GM19463 (cell line): ENCODE data around the gene LGI1.
"Not testable (repeated sequence)": the region's sequence is repeated elsewhere in the genome, so short reads cannot be mapped to it uniquely, and the experiment has no call there.

Source experiments
- ATAC-seq: cut with Tn5 transposase; IDR thresholded peaks from one replicate; pipeline ENCODE4 v1.9.1; 2021; ENCODE audit warnings: mild to moderate bottlenecking, moderate library complexity; ENCODE audit not compliant: unreplicated experiment

LGI1 gene

DNA sequence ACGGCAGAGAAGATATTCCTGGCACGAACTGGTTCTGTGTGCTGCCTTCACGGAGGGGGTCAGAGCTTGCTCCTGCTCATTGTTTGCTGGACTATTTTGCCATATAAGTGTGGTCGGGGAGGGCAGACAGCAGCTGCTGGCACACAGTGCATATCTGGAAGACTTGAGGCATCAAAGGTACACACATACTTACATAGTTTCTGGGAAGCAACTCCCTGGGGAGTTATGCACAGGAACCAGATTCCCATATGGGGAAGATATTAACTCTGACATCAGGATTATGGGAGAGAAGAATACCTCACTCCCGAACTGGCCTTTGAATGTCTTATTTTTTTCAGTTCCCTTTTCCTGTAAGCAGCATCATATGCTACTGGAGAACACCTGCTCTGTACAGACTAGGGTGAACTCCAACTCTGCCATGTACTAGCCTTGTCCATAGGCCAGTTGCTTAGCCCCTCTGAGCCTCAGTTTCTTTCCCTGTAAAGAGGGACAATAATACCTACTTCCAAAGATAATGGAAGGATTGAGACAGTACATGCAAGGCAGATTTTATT lies 41.5 kb downstream of the LGI1 start:
- ATAC-seq, result peak; percentile 48

- no peak for ATAC-seq
Observed at GRCh38 chr10:93804200-93804599, 46.5 kb downstream of the LGI1 start.

- no peak for ATAC-seq
Observed at GRCh38 chr10:93806903-93807302, 49.2 kb downstream of the LGI1 start.

- no peak for ATAC-seq
Observed at GRCh38 chr10:93807371-93807770, 49.6 kb downstream of the LGI1 start.

DNA sequence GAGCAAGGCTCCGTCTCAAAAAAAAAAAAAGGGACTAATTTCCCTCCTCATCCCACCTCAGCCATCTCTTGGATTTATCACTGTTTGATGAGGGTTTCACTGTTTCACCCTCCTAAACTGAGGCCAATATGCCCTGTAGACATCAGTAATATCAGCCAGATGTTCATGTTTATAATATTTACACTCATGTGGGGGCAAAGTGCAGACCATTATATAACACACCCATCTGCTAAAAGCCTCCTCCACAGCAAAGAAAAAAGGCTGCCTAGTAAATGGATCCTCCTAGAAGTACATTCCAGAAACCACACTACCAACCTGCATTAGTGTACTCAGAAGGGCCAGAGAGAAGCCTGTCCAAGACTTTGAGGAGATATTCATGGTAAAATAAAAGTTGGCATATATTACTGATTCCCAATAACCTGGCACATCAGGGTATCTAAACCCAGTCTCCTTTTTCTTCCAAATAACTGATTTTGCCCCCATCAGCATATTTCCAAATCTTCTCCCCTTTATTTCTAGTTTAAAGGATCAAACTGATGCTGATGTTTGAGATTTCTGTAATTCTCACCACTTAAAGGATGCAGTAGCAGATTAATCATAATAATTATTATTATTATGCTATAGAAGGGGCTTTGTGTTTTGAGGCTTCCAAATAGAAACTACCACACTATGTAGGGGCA lies 55.1 kb downstream of the LGI1 start:
- no peak for ATAC-seq

- ATAC-seq, result peak; percentile 68
Observed at GRCh38 chr10:93813507-93814465, 56.0 kb downstream of the LGI1 start.

GRCh38 chr10:93815304-93816096 lies 57.8 kb downstream of the LGI1 start:
- no peak for ATAC-seq

DNA sequence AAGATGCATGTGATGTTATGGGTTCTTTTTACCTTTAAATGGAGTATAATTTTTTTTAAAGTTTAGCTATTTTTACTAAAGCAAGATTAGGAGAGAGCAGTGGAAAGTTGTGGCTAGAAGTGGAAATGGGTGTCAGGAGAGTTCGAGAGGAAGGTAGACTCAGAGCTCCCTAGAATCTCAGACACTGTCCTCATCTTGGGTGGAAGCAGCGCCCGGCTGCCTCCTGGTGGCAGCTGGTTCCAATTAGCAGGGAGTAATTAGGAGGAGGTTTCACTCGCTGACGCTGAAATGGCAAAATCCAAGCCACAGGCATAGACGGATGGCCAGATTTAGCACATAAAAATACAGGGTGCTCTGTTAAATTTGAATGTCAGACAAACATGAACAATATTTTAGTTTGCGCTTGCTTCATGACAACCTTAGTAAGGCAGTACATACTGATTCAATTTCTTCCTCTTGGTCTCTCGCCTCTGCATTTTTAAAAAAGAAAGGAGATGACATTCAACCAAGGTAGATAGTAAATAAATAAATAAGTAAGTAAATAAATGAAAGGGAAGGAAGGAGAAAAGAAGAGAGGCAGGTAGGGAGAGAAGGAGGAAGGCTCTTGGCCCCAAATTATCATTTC lies 58.5 kb downstream of the LGI1 start:
- ATAC-seq, result peak; percentile 69

DNA sequence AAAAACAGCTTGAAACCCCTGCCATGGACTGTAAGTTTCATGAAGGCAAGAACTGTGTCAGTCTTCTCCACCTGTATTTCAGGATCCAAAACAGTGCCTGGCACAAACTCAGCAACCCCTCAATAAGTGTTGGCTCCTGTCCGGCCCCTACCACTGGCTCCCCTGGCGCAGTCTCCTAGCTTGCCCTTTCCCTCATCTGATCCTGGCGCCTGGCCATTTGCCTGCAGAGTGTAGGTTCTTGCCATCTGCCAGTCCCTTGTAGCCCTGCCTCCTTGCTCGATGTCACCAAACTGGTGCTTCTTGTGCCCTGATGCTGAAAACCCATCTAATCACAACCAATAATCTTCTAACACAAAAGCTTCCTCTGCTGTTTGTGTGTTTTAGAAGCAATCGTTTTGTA lies 60.4 kb downstream of the LGI1 start:
- ATAC-seq, result no peak

DNA sequence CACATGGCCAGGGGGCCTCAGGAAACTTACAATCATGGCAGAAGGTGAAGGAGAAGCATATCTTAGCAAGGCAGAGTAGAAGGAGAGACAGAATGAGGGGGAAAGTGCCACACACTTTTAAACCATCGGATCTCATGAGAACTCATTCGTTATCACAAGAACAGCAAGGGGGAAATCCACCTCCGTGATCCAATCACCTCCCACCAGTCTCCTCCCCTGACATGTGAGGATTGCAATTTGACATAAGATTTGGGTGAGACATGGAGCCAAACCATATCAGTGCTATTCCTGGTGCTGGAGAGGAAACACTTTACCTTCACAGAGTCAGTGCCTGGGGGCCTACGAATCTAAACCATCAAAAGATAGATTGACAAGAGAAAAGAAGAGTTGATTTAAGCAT lies 61.8 kb downstream of the LGI1 start:
- ATAC-seq, result no peak

DNA sequence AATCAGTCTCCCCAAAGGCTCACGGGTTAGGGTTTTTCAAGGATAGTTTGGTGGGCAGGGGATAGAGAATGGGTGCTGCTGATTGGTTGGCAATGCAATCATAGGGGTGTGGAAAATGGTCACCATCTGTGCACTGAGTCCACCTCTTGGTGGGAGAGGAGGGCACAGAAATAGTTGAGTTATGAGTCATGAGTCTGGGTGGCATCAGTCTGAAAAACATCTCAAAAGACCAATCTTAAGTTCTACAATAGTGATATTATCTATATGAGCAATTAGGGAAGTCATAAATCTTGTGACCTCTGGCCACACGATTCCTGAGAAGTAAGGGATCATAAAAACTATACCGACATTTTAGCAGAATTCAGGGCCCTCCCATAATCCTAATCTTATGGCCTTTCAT lies 62.7 kb downstream of the LGI1 start:
- ATAC-seq, result no peak

GRCh38 chr10:93821051-93821772 lies 63.5 kb downstream of the LGI1 start:
- ATAC-seq, result no peak

GRCh38 chr10:93826355-93826754 lies 68.6 kb downstream of the LGI1 start:
- no peak for ATAC-seq

- ATAC-seq, result no peak
Observed at GRCh38 chr10:93827056-93827804, 69.5 kb downstream of the LGI1 start.

DNA sequence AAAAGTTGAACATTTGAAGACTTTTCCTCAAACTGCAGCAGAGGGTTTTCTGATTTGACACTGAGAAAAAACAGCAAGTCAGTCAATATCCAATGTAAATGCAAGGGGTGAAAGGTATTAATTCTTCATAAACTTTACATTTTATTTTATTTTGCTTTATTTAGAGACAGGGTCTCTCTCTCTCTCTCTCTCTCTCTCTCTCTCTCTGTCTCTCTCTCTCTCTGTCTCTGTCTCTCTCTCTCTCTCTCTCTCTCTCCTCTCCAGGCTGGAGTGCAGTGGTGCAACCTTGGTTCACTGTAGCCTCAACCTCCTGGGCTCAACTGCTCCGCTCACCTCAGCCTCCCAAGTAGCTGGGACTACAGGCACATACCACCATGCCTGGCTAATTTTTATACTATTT lies 73.3 kb downstream of the LGI1 start:
- not testable (repeated sequence) for ATAC-seq

DNA sequence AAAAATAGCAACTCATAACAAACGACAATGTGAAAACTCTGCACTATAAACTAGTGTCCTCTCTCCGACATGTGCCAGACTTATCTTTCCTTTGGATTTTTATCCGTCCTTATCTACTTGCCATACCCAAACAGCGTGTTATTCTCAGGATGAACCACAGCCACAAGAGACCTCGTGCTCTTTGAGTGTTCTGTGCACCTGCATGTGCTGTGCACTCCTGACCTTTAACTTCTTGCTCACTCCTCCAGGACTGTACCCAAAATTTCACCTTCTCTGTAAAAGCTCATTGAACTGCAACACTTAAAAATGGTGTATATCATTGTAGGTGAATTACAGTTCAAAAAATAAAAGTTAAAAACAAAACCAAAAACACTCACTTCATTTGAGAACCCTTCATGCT lies 78.0 kb downstream of the LGI1 start:
- ATAC-seq, result no peak

GRCh38 chr10:93837822-93838221 lies 80.1 kb downstream of the LGI1 start:
- no peak for ATAC-seq

DNA sequence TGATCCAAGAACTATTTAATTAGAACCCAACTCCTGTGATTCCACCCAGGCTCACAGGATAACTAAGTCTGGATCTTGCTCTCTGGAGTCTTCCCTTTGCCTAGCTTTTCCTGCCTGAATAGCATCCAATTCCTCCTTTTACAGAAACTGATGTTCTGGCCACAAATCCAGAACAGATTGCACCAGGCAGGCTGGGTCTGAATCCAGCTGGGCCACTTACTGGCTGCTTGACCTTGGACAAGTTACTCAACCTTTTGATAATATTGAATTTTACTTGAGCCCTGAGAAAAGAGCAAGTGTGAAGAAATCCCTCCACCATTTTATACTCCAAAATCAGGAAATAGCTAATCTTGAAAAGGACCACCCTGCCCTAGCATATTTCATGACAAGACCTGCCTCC lies 80.5 kb downstream of the LGI1 start:
- no peak for ATAC-seq

DNA sequence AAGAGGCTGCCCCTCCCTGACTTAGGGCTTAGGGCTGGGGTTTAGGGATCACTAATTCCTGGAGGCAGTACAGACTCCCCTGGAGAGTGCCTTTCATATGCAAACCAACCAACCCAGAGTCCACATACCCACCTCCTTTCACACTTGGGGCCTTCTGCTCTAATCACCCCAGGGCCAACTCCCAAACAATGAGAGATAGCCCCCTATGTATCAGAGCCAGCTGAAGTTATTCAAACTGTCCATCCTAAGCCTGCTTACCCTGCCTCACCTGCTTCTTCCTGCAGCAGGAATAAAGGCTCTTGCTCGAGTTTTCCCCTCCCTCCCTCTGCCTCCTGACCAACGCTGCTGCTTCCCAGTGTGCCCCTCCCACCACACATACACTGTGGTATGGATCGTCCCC lies 84.2 kb downstream of the LGI1 start:
- ATAC-seq, result no peak
